ENCODE results near the gene ATE1.
"Not testable (repeated sequence)": the region's sequence is repeated elsewhere in the genome, so short reads cannot be mapped to it uniquely, and the experiment has no call there.

Gene ATE1

DNA sequence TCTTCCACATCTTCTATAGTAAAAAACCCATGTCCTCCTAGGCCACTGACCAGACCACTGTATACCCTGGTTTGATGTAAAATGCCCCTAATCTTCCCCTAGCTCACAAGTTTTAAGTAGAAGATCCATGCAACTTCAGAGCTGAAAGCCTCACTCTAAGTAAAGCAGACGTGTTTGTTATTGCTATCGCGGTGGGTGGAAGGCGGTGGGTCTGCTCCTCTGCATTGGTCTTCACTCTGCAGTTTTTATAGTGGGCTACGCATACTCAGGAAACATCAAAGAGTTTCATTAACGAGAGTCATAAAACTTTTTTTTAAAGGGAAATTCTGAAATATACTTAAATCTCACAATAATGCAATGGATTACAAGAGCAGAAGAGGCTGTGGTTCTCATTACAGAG, 91.7 kb downstream of the ATE1 start:
- no peak for DNase-seq (ENCODE audit: extremely low spot score, insufficient read length, low read depth)
- no peak for FAIRE-seq

DNA sequence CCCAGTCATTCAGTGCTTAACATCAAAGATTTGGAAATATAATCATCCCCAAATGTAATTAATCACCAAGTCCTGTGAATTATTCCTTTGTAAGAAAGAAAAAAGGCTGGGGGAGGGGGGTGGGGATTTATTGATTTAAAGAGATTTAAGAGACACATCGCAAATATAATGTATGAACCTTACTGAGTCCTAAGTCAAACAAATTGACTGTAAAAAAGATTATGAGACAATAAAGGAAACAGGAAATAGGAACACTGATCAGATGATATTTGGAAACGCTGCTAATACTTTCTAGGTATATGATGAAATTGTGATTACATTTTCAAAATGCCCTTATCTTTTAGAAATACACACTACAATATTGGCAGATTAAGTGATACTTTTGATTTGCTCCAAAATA, 92.5 kb downstream of the ATE1 start:
- DNase-seq (ENCODE audit: extremely low spot score, insufficient read length, low read depth) (no peak), FAIRE-seq (no peak)

DNA sequence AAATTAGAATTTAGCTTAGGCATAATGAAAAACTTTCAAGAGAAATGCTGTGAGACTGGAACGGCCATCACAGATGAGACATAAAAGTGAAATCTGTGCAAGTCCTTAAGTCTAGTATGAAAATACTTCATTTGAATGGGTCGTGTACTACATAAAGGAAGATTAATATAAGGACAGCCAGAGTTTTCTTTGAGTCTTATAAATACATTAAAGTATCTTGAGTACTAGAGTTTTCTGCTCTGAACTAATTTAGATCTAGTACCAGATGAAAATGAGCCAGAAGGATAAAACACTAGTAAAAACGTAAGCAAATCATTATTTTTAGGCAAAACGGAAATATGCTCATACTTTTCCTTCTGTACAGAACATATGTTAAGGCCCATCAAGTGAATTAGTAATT, 93.1 kb downstream of the ATE1 start:
- no peak for DNase-seq (ENCODE audit: extremely low spot score, insufficient read length, low read depth)

DNA sequence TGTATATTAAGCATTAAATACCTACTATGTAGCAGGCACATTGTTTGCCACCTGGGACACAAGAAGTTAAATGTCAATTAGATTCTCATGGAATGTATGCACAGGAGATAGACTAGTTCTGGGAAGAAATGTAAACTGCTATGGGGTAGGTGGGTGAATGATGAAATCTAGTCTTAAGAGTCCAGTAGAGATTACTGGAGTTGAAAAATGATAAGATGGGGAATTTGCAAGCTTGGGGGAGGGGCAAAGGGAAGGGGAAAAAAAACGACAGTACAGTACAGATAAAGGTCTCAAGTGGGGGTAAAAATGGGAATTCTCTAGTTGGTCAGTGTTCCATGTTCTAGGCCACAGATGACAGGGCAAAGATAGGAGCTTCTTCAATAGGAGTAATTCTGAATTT, 94.4 kb downstream of the ATE1 start:
- DNase-seq (ENCODE audit: extremely low spot score, insufficient read length, low read depth) (no peak), FAIRE-seq (no peak)

More for the DNA sequence above, 93.1 kb downstream of the ATE1 start:
- no peak for FAIRE-seq

DNA sequence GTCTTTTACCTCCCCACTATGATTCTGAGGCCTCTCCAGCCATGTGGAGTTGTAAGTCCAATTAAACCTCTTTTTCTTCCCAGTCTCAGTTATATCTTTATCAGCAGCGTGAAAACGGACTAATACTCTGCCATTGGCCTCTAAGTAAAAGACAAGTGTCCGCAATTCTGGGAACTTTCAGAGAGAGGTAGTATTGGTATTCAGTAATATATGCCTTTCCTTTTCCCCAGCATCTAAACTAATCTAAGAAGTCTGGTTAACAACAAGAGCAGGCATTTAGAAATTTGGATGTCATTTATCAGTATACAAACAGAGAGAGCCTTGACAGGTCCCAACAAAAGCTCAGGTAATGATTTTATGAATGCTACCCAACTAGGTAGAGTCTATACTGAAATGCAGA, 95.2 kb downstream of the ATE1 start:
- FAIRE-seq (no peak), DNase-seq (ENCODE audit: extremely low spot score, insufficient read length, low read depth) (no peak)

DNA sequence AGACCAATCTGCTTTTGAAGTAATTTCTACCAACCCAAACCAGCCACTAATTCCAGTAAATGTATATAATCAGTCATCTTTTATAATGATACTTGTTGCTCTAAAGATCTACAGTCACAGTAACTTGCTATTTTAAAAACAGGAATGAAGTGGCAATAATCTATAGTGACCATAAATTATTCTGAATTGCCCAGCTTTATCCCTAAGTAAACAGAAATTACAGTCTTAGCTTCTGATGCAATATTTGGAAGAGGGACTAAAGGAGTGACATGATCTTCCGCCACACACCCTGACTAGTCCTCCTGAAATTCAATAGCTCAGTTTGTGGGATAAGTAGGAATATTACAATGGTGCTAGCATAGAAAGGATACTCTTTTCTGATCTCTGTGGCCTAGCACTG, 96.1 kb downstream of the ATE1 start:
- FAIRE-seq (no peak), DNase-seq (ENCODE audit: extremely low spot score, insufficient read length, low read depth) (no peak)

DNA sequence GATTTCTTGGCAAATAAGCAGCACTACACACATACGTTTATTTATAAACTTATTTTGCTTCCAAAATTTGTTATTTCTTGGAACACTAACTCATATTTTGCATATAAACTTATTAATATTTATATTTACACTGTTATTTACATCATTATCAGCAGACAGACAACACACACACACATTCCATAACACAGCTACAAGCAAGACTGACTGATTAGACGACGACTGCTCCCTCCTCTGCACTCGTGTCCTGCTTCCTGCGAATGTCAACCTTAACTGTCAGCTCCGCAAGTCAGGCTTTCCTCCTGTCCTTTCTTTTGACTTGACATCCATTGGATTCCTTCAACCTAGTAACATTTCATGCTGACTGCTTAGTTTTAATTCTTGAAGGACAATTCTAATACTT, 96.6 kb downstream of the ATE1 start:
- FAIRE-seq, result no peak
- no peak for DNase-seq (ENCODE audit: extremely low spot score, insufficient read length, low read depth)

DNA sequence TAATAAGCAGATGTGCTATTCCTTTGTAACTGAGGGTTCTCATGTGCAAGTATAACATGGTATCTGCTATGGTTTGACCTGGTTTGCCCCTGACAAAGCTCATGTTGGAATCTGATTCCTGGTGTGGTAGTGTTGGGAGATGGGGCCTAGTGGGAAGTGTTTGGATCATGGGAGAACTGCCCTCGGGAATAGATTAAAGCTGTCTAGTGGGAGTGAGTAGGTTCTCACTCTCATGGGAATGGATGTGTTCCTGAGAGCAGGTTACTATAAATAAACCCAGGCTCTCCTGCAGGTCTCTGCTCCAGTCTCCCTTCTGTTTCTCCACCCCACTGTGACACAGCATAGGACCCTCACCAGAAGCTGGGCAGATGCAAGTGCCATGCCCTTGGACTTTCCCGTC, 97.7 kb downstream of the ATE1 start:
- DNase-seq (ENCODE audit: extremely low spot score, insufficient read length, low read depth), result no peak

DNA sequence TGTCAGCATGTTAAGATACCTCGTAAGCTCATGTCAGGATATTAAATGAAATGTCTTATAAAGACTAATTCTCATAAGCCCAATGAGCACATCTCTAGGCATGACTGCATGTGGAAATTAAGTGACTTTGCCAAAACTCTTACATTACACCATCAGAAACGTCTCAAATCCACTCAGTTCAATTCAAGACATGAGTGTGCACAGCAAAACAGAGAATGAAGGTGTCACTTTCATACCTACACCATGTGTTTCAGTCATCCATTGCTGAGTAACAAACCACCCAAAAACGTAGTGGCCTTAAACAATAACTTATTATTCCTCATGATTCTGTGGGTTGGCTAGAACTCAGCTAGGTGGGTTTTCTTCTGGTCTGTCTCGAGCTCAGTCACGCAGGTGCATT, 99.8 kb downstream of the ATE1 start:
- DNase-seq (ENCODE audit: extremely low spot score, insufficient read length, low read depth), result no peak

More for the DNA sequence above, 97.7 kb downstream of the ATE1 start:
- no peak for FAIRE-seq

DNA sequence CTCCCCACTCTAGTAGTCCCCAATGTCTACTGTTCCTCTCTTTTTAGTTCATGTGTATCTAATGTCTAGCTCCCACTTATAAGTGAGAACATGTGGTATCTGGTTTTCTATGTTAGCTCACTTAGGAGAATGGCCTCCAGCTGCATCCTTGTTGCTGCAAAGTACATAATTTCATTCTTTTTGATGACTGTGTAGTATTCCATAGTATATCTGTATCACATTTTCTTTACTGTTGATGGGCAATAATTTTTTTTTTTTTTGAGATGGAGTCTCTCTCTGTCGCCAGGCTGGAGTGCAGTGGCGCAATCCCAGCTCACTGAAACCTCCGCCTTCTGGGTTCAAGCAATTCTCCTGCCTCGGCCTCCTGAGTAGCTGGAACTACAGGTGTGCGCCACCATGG, 101.1 kb downstream of the ATE1 start:
- DNase-seq (ENCODE audit: extremely low spot score, insufficient read length, low read depth); FAIRE-seq: not testable (repeated sequence)

More for the DNA sequence above, 99.8 kb downstream of the ATE1 start:
- FAIRE-seq, result no peak

DNA sequence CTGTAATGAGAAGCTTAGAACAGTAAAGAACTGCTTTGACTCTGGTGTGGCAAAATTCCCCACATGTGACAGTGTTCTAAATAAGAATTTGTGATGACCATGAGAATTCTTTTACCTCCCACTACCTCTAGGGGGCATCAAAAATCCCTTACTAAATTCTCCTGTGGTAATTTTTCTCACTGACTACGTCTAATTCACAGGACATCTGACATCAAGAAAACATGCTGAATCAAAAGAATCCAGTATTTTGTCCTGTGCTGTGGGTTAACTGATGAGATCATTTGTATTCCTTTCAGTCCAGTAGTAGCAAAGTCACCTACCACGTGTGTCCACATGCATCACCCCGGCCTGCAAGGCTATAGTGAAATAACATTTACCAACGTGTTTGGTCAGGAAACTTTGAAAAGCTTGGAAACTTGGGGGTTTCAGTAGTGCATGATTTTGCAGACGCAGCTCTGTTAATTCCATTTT, 103.8 kb downstream of the ATE1 start:
- FAIRE-seq (peak; percentile 69), DNase-seq (ENCODE audit: extremely low spot score, insufficient read length, low read depth) (peak; percentile 25)

DNA sequence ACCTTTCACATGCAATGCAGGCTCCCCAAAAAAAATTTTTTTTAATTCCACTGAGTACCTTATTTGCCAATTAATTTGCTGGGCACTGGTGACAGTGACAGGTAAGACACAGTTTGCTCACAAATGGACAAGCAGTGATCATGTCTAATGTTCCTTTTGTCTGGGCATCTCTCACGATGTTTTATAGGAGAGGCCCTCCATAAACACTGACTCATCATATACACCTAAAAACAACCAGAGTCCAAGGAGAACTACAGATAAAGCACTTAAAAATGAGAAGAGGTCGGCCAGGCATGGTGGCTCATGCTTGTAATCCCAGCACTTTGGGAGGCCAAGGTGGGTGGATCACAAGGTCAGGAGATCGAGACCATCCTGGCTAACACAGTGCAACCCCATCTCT, 105.1 kb downstream of the ATE1 start:
- no peak for FAIRE-seq
- DNase-seq (ENCODE audit: extremely low spot score, insufficient read length, low read depth), result no peak

DNA sequence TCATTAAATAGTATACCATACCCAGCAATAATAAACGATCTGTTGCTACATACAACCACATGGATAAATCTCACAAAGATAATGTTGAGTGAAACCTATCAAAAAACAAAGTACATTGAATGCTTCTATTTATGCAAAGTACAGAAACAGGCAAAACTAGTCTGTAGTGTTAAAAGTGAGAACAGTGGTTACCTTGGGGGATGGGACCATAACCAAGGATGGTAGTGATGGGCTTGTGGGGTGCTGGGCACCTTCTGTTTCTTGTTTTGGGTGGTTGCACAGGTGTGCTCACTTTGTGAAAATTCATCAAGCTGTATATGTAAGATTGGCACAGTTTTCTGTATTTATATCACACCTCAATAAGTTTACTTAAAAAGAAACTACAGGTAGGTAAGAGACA, 105.7 kb downstream of the ATE1 start:
- DNase-seq (ENCODE audit: extremely low spot score, insufficient read length, low read depth) (no peak), FAIRE-seq (no peak)

DNA sequence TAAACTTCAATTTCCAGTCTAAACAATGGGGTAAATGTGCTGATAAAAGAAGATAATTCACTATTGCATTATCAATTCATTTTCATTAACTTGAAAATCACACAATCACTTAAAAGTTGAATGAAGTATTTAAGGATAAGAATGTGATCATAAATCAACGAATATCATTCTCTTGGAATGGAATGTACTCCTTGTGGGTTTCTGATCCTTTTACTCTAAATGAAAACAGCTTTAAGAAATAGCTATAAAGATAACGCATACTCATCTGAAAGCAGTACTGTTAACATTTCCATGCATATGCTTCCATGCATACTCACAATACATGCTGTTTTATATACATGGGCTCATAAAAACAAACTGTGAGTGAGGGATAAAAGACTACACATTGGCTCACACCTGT, 108.8 kb downstream of the ATE1 start:
- no peak for DNase-seq (ENCODE audit: extremely low spot score, insufficient read length, low read depth)
- FAIRE-seq, result no peak

DNA sequence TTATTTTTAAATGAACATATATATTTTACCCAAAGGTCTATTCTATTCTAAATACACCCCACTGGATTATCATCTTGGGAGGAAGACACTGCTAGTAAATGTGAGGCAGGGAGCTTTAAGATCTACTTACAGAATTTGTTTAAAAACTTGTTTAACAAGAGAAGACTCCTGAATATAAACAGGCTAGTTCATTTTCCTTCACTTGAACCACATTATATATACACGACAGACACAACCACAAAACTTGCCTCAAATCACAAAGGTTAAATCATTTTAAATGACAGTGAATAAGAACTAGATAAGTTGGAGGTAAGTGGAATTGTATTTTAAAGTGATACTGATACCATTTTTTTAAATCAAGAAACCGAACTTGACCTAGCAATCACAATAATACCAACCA, 109.2 kb downstream of the ATE1 start:
- no peak for DNase-seq (ENCODE audit: extremely low spot score, insufficient read length, low read depth)
- no peak for FAIRE-seq

DNA sequence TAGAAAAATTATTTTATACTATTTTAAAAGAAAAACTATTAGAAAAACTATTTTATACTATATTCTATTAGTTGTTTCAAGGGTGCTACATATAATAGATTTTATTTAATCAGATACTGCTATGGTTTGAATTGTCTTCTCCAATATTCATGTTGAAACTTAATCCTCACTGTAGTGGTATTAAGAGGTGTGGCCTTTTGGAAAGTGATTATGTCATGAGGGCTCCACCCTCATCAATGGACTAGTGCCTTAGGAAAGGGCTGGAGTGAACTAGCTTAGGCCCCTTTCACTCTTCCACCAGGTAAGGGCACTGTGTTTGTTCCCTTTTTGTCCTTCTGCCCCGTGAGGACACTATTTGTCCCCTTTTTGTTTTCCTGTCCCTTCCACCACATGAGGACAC, 111.6 kb downstream of the ATE1 start:
- DNase-seq (ENCODE audit: extremely low spot score, insufficient read length, low read depth) (no peak), FAIRE-seq (no peak)

DNA sequence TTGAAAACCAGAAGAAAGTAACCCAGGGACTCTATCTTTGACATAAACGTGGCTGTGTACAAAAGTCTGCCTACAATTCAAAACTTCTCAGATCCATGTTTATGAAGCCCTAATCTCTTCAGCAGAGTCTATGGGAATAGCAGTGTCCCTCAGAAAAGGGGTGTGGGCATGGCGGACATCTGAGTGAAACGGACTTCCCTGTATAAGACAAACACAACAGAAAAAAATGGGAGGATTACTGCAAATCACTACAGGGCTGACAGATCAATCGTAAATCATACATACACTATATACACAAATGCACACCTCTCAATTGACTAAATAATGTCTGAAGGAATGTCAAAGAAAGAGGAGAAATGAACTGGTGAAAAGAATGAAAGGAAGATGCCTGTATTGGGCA, 114.0 kb downstream of the ATE1 start:
- FAIRE-seq, result no peak
- DNase-seq (ENCODE audit: extremely low spot score, insufficient read length, low read depth), result no peak

DNA sequence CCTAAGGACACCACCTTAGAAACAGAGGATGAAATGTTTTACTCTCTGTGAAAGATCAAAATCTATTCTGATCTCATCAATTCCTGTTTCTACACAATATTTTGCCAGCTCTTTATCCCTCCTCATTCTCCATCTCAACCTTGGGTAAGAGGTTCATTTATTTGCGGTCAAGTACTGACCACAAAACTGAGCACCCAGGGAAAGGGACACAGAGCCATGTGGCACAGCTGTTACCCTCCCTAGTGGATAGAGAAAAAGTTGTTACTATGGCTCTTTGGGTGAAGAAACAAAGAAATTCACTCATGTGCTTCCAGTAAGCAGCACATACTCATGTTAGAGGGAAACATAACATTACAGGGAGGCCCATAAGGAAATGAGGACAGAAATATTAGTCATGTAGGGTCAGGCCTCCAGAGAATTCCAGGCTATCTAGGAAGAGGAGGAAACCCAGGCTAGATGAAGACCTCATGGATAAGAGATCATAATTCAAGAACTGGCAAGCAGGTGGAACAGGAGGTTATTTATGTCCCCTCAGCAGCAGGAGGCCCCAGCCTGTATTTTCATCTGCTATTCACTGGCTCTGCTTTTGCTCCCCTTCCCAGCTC, 114.5 kb downstream of the ATE1 start:
- FAIRE-seq (no peak), DNase-seq (ENCODE audit: extremely low spot score, insufficient read length, low read depth) (no peak)

DNA sequence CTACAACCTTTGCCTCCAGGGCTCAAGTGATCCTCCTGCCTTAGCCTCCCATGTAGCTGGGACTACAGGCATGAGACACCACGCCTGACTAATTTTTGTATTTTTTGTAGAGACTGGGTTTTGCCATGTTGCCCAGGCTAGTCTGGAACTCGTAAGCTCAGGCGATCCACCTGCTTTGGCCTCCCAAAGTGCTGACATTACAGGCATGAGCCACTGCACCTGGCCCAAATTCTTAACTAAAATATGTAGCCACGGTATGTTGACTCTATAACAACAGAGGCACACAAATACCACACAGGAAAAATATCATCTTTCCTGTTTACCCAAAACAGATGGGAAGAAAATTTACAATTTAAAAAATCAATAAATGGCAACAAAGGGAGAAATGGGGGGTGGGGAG, 115.8 kb downstream of the ATE1 start:
- DNase-seq (ENCODE audit: extremely low spot score, insufficient read length, low read depth) (no peak), FAIRE-seq (no peak)

DNA sequence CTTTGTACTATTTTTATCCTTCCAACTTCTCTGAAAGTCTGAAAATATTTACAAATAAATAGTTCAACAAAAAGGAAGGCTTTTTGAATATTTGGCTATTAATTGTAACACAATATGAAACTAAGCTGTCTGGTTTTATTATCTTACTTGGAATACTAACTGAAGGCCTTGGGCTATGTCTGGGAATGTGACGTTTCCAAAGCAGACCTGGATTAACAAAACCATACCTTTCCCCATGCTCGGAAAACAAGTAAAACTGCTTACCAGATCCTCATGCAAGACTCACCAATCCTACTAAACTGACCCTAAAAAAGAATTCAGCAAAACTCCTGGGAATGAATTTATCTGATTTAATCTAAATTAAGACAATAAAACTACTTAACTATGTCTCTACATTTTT, 116.4 kb downstream of the ATE1 start:
- DNase-seq (ENCODE audit: extremely low spot score, insufficient read length, low read depth) (no peak), FAIRE-seq (no peak)

DNA sequence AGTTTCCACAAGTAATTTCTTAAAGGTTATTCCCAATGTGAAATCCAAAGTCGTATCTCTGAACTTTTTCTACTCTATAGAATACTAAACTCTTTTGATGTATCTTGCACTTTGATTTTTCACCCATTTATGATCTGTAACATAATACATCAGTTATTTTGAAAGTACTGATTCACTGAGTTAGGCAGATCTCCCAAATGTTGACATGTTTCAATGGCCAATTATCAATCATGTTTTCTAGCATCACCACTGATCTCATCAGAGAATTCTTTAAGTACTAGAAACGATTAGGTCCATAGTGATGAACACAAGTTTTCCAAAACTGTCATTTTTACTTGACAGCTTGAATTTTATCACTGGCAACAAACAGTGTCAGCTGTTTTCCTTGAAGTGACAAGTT, 119.0 kb downstream of the ATE1 start:
- no peak for FAIRE-seq
- DNase-seq (ENCODE audit: extremely low spot score, insufficient read length, low read depth), result no peak

DNA sequence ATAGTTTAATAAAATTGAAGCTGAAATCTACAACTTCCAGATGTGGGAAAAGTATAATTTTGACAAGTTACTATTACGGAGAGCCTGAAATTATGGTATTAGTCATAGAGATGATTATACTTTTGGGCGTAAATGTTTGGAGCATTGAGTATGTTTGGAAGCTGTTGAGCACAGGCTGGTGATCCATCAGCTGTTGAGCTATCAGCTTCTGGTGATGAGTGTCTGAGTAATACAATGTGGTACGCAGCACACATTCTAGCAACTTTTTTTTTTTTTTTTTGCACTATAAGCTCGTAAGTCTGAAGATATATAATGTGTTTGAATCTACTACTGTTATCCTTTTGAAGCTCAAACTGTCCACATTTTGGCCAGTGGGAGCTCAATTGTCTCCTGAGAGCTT, 123.4 kb downstream of the ATE1 start:
- no peak for FAIRE-seq
- no peak for DNase-seq (ENCODE audit: extremely low spot score, insufficient read length, low read depth)

DNA sequence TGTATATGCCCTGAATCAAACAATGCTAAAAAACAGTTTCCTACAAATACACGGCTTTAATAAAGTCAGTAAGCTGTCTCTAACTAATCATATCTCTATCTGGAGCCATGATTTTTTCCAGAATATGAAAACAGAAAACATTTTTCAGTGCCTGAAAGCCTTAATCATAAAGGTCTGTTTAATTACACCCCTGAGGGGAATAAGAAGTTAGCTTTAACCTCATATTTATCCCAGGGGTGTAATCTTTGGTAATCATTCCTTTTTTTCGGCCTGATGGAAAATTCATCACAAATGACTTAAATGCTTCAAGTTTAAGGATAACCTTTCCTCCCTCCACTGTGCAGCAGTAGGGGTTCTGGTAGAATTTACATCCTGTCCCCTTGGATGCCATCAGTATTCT, 124.2 kb downstream of the ATE1 start:
- DNase-seq (ENCODE audit: extremely low spot score, insufficient read length, low read depth) (no peak), FAIRE-seq (no peak)
